ENCODE results near the gene FNTB.

FNTB gene

GRCh38 chr14:65095633-65096205 lies 109.0 kb downstream of the FNTB start:
- DNase-seq: peak; percentile 24

- peak; percentile 82 for DNase-seq
Observed at GRCh38 chr14:65096323-65097089, 109.8 kb downstream of the FNTB start.

- DNase-seq: peak; percentile 64
Observed at GRCh38 chr14:65098586-65098985, 111.9 kb downstream of the FNTB start.

GRCh38 chr14:65100922-65101541 lies 114.3 kb downstream of the FNTB start:
- peak; percentile 35 for DNase-seq

GRCh38 chr14:65101631-65102440 lies 115.1 kb downstream of the FNTB start:
- peak; percentile 29 for DNase-seq

GRCh38 chr14:65102441-65103149 lies 115.9 kb downstream of the FNTB start, which contains the start of gene MAX:
TSS of gene MAX (minus strand) at chr14:65102517. CDS start at chr14:65102339, 178 bp downstream.
- peak; percentile 98 for DNase-seq

- peak; percentile 40 for DNase-seq
Observed at GRCh38 chr14:65103150-65103760, 116.6 kb downstream of the FNTB start.

GRCh38 chr14:65104791-65105190 lies 118.1 kb downstream of the FNTB start:
- DNase-seq: no peak

- DNase-seq: no peak
Observed at GRCh38 chr14:65106316-65106715, 119.6 kb downstream of the FNTB start.

GRCh38 chr14:65106736-65107135 lies 120.0 kb downstream of the FNTB start:
- peak; percentile 28 for DNase-seq

- DNase-seq: peak; percentile 87
Observed at GRCh38 chr14:65107200-65107599, 120.5 kb downstream of the FNTB start.

GRCh38 chr14:65109357-65109756 lies 122.7 kb downstream of the FNTB start:
- no peak for DNase-seq

GRCh38 chr14:65110525-65110924 lies 123.8 kb downstream of the FNTB start:
- DNase-seq: no peak
